ENCODE results near the gene ARHGEF2.
A peak's percentile ranks its signal among the peaks of the same experiment; 100 is the strongest.
"Not testable (repeated sequence)": the region's sequence is repeated elsewhere in the genome, so short reads cannot be mapped to it uniquely, and the experiment has no call there.

Gene ARHGEF2

GRCh38 chr1:155940993-155941844 is 37.1 kb downstream of the ARHGEF2 start, which contains the start of gene RXFP4:
TSS of gene RXFP4 (plus strand) at chr1:155941638. CDS start at chr1:155941710, 72 bp downstream.
- DNase-seq, result peak; percentile 65 to 69

- peak; percentile 79 to 92 for DNase-seq
Measured at GRCh38 chr1:155940482-155940992, 37.8 kb downstream of the ARHGEF2 start.

GRCh38 chr1:155938220-155938627 is 40.1 kb downstream of the ARHGEF2 start:
- peak; percentile 77 to 85 for DNase-seq

- peak; percentile 44 to 53 for DNase-seq
Measured at GRCh38 chr1:155934936-155935590, 43.3 kb downstream of the ARHGEF2 start.

GRCh38 chr1:155934097-155934935 is 44.0 kb downstream of the ARHGEF2 start, which contains the start of gene KHDC4:
TSS of gene KHDC4 (minus strand) at chr1:155934413. CDS start at chr1:155934373, 40 bp downstream.
- DNase-seq, result peak; percentile 100

GRCh38 chr1:155933591-155934096 is 44.7 kb downstream of the ARHGEF2 start:
- DNase-seq, result peak in 1 of 2 experiments; percentile 27

GRCh38 chr1:155932487-155932886 is 45.9 kb downstream of the ARHGEF2 start:
- DNase-seq, result no peak

GRCh38 chr1:155932081-155932480 is 46.3 kb downstream of the ARHGEF2 start:
- DNase-seq, result no peak

- no peak for DNase-seq
Measured at GRCh38 chr1:155931332-155932038, 46.9 kb downstream of the ARHGEF2 start.

GRCh38 chr1:155930725-155931124 is 47.6 kb downstream of the ARHGEF2 start:
- not testable (repeated sequence) for DNase-seq

GRCh38 chr1:155929057-155929456 is 49.3 kb downstream of the ARHGEF2 start:
- no peak for DNase-seq

GRCh38 chr1:155925506-155925905 is 52.8 kb downstream of the ARHGEF2 start:
- no peak for DNase-seq

GRCh38 chr1:155920717-155921116 is 57.6 kb downstream of the ARHGEF2 start:
- no peak for DNase-seq

- DNase-seq, result no peak
Measured at GRCh38 chr1:155919801-155920200, 58.5 kb downstream of the ARHGEF2 start.

- DNase-seq, result no peak
Measured at GRCh38 chr1:155918660-155919059, 59.7 kb downstream of the ARHGEF2 start.

- DNase-seq, result no peak
Measured at GRCh38 chr1:155913969-155914757, 64.2 kb downstream of the ARHGEF2 start.

GRCh38 chr1:155912056-155912536 is 66.3 kb downstream of the ARHGEF2 start:
- DNase-seq, result peak in 1 of 2 experiments; percentile 23

GRCh38 chr1:155911156-155912055 is 66.9 kb downstream of the ARHGEF2 start, which contains the start of gene RIT1:
TSS of gene RIT1 (minus strand) at chr1:155911349. CDS start at chr1:155910761, 588 bp downstream.
- peak; percentile 79 to 90 for DNase-seq

- peak; percentile 23 to 50 for DNase-seq
Measured at GRCh38 chr1:155910621-155911121, 67.7 kb downstream of the ARHGEF2 start.
